Heart left ventricle (tissue), 13 donors: ENCODE results near the gene NKTR.
"Not testable (repeated sequence)": the region's sequence is repeated elsewhere in the genome, so short reads cannot be mapped to it uniquely, and the experiment has no call there.

Source experiments
- POLR2A ChIP-seq, 2 donors: fragments of 450-650 bp; IDR thresholded peaks; one replicate each; pipeline ENCODE4 v1.6.1; 2017; ENCODE audit warnings: antibody characterized with exemption in 2 of 2, mild to moderate bottlenecking in 2 of 2, moderate library complexity in 2 of 2
- TF ChIP-seq, protein P1 (sequence below), 12 donors: fragments of 200-600 bp; sonication (generic) in 4 of 12; IDR thresholded peaks; one replicate each; pipeline versions ENCODE4 v1.5.0 to v1.8.0; 2018 to 2022; ENCODE audit warnings: antibody characterized with exemption in 12 of 12, mild to moderate bottlenecking in 5 of 12
- donor health status: ischemic (EF 13 %, LVEDD 7.1; RV severe dilation, severe dysfunction).
- donor health status: DM: no; HTN: yes; CAD: no.
- donor health status: DM: no; HTN: no; CAD: no.
- donor health status: ischemic (EF 25% LVEDD 6.9; RV normal size, moderate dysfunction).
- donor health status: ischemic (EF 25% LVEDD 5.7; RV mildly dilated, moderate dysfunction).
- donor health status: ischemic (EF 35%, LVEDD 5.7; RV mildly dilated, moderate dysfunction).
- donor health status: nonischemic (EF 11% LVEDD 7.7; RV severe dilation, severe dysfunction).
- donor health status: DM: yes; HTN: yes; CAD: no.
- donor health status: PGD.
- donor health status: ischemic (EF 29% LVEDD 5.4; RV normal size, mild dysfunction).
- donor health status: nonischemic (EF 23%, LVEDD 6.1; RV moderate dilation, normal function).

DNA sequence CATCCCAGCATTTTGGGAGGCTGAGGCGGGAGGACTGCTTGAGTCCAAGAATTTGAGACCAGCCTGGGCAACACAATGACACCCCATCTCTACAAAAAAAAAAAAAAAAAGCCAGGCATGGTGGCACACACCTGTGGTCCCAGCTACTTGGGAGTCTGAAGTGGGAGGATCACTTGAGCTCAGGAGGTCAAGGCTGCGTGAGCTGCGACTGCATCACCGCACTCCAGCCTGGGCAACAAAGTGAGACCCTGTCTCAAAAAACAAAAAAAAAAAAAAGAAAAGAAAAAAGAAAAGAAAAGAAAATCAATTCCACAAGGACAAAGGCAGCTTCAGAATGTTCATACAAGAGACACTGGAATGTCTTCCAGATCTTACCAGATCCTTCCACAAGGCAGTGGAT lies 21.1 kb upstream of the NKTR start:
- not testable (repeated sequence) for TF ChIP-seq POLR2A (IDR thresholded peaks at IDR 0.05)
- TF ChIP-seq, protein P1, sequence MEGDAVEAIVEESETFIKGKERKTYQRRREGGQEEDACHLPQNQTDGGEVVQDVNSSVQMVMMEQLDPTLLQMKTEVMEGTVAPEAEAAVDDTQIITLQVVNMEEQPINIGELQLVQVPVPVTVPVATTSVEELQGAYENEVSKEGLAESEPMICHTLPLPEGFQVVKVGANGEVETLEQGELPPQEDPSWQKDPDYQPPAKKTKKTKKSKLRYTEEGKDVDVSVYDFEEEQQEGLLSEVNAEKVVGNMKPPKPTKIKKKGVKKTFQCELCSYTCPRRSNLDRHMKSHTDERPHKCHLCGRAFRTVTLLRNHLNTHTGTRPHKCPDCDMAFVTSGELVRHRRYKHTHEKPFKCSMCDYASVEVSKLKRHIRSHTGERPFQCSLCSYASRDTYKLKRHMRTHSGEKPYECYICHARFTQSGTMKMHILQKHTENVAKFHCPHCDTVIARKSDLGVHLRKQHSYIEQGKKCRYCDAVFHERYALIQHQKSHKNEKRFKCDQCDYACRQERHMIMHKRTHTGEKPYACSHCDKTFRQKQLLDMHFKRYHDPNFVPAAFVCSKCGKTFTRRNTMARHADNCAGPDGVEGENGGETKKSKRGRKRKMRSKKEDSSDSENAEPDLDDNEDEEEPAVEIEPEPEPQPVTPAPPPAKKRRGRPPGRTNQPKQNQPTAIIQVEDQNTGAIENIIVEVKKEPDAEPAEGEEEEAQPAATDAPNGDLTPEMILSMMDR (IDR thresholded peaks at IDR 0.05) = not testable (repeated sequence)
